Endothelial cell of umbilical vein (primary cell): ENCODE data around the gene TSG101. TPM values are rescaled to one million over a fixed set of nuclear protein-coding genes. Genes with fewer than 3 reads are reported as not detected.

Source experiments
- BruUV-seq: library from RNA; stranded (reverse); fragments of 400-500 nt; replicated peaks from 2 replicates; lab custom pipeline; 2021; lab: Mats Ljungman, UMichigan
- CTCF ChIA-PET: fragments of 300-600, 350-600 bp; sonication (Branson Sonifier 250); formaldehyde crosslinking; loops from one replicate; lab custom pipeline; 2021; ENCODE audit warnings: antibody characterized with exemption, inconsistent platforms; lab: Charles Lee
- POLR2A ChIA-PET: fragments of 300-600, 350-600 bp; sonication (Branson Sonifier 250); formaldehyde crosslinking; loops from one replicate; lab custom pipeline; 2021; ENCODE audit warnings: antibody characterized with exemption, inconsistent platforms; lab: Charles Lee
- DNase-seq: peaks from one replicate; pipeline ENCODE4 v3.0.0-alpha.2; 2011; ENCODE audit warnings: low read depth, low spot score
- FAIRE-seq: peaks from 2 replicates; lab custom pipeline; 2011; peaks lifted over from hg19 to GRCh38; lab: Jason Lieb, UNC
- H2AFZ ChIP-seq: 2 replicates; pipeline ENCODE4 v1.6.0; 2012; ENCODE audit warnings: low read depth, low read length, control low read depth, inconsistent platforms
- H3K27ac ChIP-seq: 2 replicates; pipeline ENCODE4 v1.5.1; 2011; ENCODE audit warnings: low read depth, mild to moderate bottlenecking, control low read depth, low read length, moderate library complexity; ENCODE audit not compliant: insufficient read depth
- H3K27me3 ChIP-seq, 2 experiments: 2 replicates each; pipeline versions ENCODE4 v1.6.0 to v1.6.1; 2011; ENCODE audit warnings: low read length in 2 of 2, mixed read lengths in 1 of 2; ENCODE audit not compliant: control insufficient read depth in 2 of 2, insufficient read depth in 2 of 2
- H3K36me3 ChIP-seq, 2 experiments: 2 replicates in 1 of 2; 3 replicates in 1 of 2; pipeline ENCODE4 v1.5.1; 2011; ENCODE audit warnings: low read length in 2 of 2, mild to moderate bottlenecking in 1 of 2, moderate library complexity in 1 of 2; ENCODE audit not compliant: control insufficient read depth in 2 of 2, insufficient read depth in 2 of 2; ENCODE audit errors: extremely low read depth in 1 of 2
- H3K4me1 ChIP-seq: 3 replicates; pipeline ENCODE4 v1.5.1; 2011; ENCODE audit warnings: mild to moderate bottlenecking, low read length; ENCODE audit not compliant: control insufficient read depth, insufficient read depth; ENCODE audit errors: extremely low read depth
- H3K4me2 ChIP-seq: 2 replicates; pipeline ENCODE4 v1.6.1; 2011; ENCODE audit warnings: low read length, control low read depth, mixed read lengths; ENCODE audit not compliant: insufficient read depth
- H3K4me3 ChIP-seq, 3 experiments: fragments of 200-600 bp in 1 of 3; sonication (generic), shearing (Covaris generic) in 1 of 3; replicated peaks in 1 of 3; 2 replicates each; pipeline ENCODE4 v1.5.1; 2011 to 2016; ENCODE audit warnings: control low read depth in 3 of 3, low read length in 3 of 3, mild to moderate bottlenecking in 2 of 3, inconsistent platforms in 1 of 3, low read depth in 1 of 3, moderate library complexity in 1 of 3; ENCODE audit not compliant: insufficient read depth in 1 of 3
- H3K79me2 ChIP-seq: 2 replicates; pipeline ENCODE4 v1.6.0; 2012; ENCODE audit warnings: low read length, inconsistent platforms; ENCODE audit not compliant: control insufficient read depth, insufficient read depth
- H3K9ac ChIP-seq: replicated peaks from 2 replicates; pipeline ENCODE3; 2011; ENCODE audit warnings: low read length, control low read depth; ENCODE audit not compliant: insufficient read depth; ENCODE audit errors: extremely low read depth
- H3K9me1 ChIP-seq: replicated peaks from 3 replicates; pipeline ENCODE4 v1.6.0; 2011; ENCODE audit warnings: mild to moderate bottlenecking, low read length; ENCODE audit not compliant: control insufficient read depth, insufficient read depth; ENCODE audit errors: extremely low read depth
- H3K9me3 ChIP-seq: replicated peaks from 2 replicates; pipeline ENCODE4 v1.5.1; 2012; ENCODE audit warnings: low read length, inconsistent platforms; ENCODE audit not compliant: control insufficient read depth, insufficient read depth
- H4K20me1 ChIP-seq: replicated peaks from 2 replicates; pipeline ENCODE3; 2011; ENCODE audit warnings: mild to moderate bottlenecking, low read length; ENCODE audit not compliant: control insufficient read depth, insufficient read depth; ENCODE audit errors: extremely low read depth
- EZH2 ChIP-seq: IDR thresholded peaks from 2 replicates; pipeline ENCODE4 v1.6.1; 2012; ENCODE audit warnings: borderline replicate concordance, low read depth, mild to moderate bottlenecking, moderate library complexity, low read length, inconsistent platforms; ENCODE audit not compliant: severe bottlenecking
- FOS ChIP-seq: IDR thresholded peaks from 2 replicates; pipeline ENCODE4 v1.6.1; 2011; ENCODE audit warnings: mild to moderate bottlenecking, low read length, moderate library complexity, borderline replicate concordance; ENCODE audit not compliant: insufficient read depth
- GATA2 ChIP-seq: IDR thresholded peaks from 2 replicates; pipeline ENCODE4 v1.7.0; 2011; ENCODE audit warnings: low read depth, mild to moderate bottlenecking, moderate library complexity, mixed read lengths, low read length; ENCODE audit not compliant: insufficient read length, insufficient read depth
- JUN ChIP-seq: IDR thresholded peaks from 2 replicates; pipeline ENCODE4 v1.6.1; 2011; ENCODE audit warnings: borderline replicate concordance, low read depth; ENCODE audit not compliant: insufficient read length, insufficient read depth
- MYC ChIP-seq: IDR thresholded peaks from one replicate; pipeline ENCODE4 v1.6.1; 2011; ENCODE audit warnings: mild to moderate bottlenecking, low read depth, low read length
- POLR2A ChIP-seq: IDR thresholded peaks from 2 replicates; pipeline ENCODE4 v1.6.1; 2012; ENCODE audit warnings: low read depth, mild to moderate bottlenecking, control low read depth, low read length
- POLR2AphosphoS5 ChIP-seq: IDR thresholded peaks from 2 replicates; pipeline ENCODE4 v1.6.1; 2012; ENCODE audit warnings: low read depth, mild to moderate bottlenecking, control low read depth, low read length, moderate library complexity; ENCODE audit not compliant: insufficient read depth
- dilution Hi-C: fragments of 300-500 bp; cut with MboI; formaldehyde crosslinking; loops from one replicate; pipeline ENCODE4 v1.15.0; 2019; ENCODE audit warnings: low sequenced_read_pairs; ENCODE audit not compliant: extremely low pct_ligation_motif_present
- intact Hi-C: fragments of 100-400 bp; cut with micrococcal nuclease; formaldehyde crosslinking; loops from one replicate; pipeline ENCODE4 v1.10.0; 2022
- polyA plus RNA-seq, 4 experiments: library from polyadenylated mRNA; depleted of rRNA in 3 of 4; stranded (reverse) in 3 of 4; unstranded in 1 of 4; fragments of >200 nt; gene quantifications; 2 replicates each; pipeline versions ENCODE4 v1.2.1 to v1.2.3, GENCODE V29; 2011 to 2012; ENCODE audit warnings: missing spikeins in 1 of 4
- total RNA-seq: library from RNA; stranded (reverse); gene quantifications from 2 replicates; pipeline ENCODE4 v1.2.3, GENCODE V29; 2021
- TF ChIP-seq, protein P1 (sequence below), 2 donors: IDR thresholded peaks; 1 replicate in 1 of 2; 2 replicates in 1 of 2; pipeline ENCODE4 v1.5.1; 2011; ENCODE audit warnings: low read length in 2 of 2, mild to moderate bottlenecking in 2 of 2, moderate library complexity in 2 of 2, control low read depth in 1 of 2, inconsistent platforms in 1 of 2, low read depth in 1 of 2; ENCODE audit not compliant: insufficient read depth in 1 of 2; ENCODE audit errors: extremely low read depth in 1 of 2
- TF ChIP-seq, protein P2 (sequence below): IDR thresholded peaks from 2 replicates; pipeline ENCODE4 v1.6.1; 2011; ENCODE audit not compliant: insufficient read depth, insufficient read length

Gene TSG101
- total and polyA plus RNA-seq, 2 donors (not counting 3 experiments of a cell fraction or from before 2014, with no cell fraction given): 41.3 to 163 TPM

DNA sequence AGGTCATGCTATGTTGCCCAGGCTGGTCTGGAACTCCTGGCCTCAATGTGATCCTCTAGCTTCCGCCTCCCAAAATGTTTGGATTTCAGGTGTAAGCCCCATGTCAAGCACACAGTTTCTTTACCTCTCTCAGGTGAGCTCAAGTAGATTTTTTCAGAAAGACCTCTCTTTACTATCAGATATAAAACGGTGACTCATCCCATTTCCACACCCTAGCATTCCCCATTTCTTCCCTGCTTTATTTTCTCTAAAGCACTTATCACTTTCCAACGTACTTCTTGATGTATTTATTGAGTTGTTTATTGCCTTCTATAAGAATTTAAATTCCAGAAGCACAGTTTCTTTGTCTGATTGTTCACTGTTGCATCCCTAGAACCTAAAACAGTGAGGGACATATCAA is 3.7 kb downstream of the TSG101 start:
- no peaks in the 10 kb centered on the region for H3K36me3 ChIP-seq
- dilution Hi-C loops (no loop called here), intact Hi-C loops (loop anchor here (10.0 kb wide), 1 partner anchor 278 kb away; the partner anchor contains the start of gene SAA2)
- H3K79me2 ChIP-seq: peaks cover 27% of the 10 kb centered on the region
- H3K4me3 ChIP-seq: no peak overlapping the region
- no peak overlapping the region for H3K4me2 ChIP-seq
- no peak overlapping the region for H3K27ac ChIP-seq
- ChIA-PET CTCF (no interaction called here), POLR2A (no interaction called here)
- FAIRE-seq (no peak), DNase-seq (no peak)
- TF ChIP-seq POLR2A: no peak
- TF ChIP-seq, protein P1, sequence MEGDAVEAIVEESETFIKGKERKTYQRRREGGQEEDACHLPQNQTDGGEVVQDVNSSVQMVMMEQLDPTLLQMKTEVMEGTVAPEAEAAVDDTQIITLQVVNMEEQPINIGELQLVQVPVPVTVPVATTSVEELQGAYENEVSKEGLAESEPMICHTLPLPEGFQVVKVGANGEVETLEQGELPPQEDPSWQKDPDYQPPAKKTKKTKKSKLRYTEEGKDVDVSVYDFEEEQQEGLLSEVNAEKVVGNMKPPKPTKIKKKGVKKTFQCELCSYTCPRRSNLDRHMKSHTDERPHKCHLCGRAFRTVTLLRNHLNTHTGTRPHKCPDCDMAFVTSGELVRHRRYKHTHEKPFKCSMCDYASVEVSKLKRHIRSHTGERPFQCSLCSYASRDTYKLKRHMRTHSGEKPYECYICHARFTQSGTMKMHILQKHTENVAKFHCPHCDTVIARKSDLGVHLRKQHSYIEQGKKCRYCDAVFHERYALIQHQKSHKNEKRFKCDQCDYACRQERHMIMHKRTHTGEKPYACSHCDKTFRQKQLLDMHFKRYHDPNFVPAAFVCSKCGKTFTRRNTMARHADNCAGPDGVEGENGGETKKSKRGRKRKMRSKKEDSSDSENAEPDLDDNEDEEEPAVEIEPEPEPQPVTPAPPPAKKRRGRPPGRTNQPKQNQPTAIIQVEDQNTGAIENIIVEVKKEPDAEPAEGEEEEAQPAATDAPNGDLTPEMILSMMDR (IDR thresholded peaks at IDR 0.05; ENCODE audit: extremely low read depth in 1 of 2, insufficient read depth in 1 of 2, low read depth in 1 of 2, low read length in 2 of 2): no peak
- TF ChIP-seq MYC: no peak
- TF ChIP-seq, protein P2, sequence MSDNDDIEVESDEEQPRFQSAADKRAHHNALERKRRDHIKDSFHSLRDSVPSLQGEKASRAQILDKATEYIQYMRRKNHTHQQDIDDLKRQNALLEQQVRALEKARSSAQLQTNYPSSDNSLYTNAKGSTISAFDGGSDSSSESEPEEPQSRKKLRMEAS: no peak
- no peak for TF ChIP-seq POLR2AphosphoS5
- TF ChIP-seq JUN: no peak
- no peak for TF ChIP-seq EZH2
- TF ChIP-seq GATA2: no peak
- TF ChIP-seq FOS: no peak
- no peaks in the 10 kb centered on the region for H4K20me1 ChIP-seq
- no peaks in the 10 kb centered on the region for H3K9me1 ChIP-seq
- no peak overlapping the region for H3K9ac ChIP-seq
- peaks cover 15% of the 10 kb centered on the region for H3K4me1 ChIP-seq
- H2AFZ ChIP-seq: no peak overlapping the region
- no peaks in the 10 kb centered on the region for H3K9me3 ChIP-seq
- no peaks in the 10 kb centered on the region for H3K27me3 ChIP-seq
- no TSS peak for BruUV-seq
